ENCODE data around the gene AGL.

DNA sequence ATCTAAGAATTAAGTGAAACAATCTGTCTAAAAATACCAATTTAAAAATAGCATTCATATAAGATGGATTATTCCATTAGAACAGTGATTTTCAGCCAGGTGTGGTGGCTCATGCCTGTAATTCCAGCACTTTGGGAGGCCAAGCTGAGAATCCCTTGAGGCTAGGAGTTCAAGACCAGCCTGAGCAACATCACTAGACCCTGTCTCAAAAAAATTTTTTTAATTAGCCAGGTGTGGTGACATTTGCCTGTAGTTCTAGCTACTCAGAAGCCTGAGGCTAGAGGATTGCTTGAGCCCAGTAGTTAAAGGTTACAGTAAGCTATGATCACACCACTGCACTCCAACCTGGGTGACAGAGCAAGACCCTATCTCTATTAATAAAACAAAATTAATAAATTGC is 84.6 kb downstream of the AGL start:
- TF ChIP-seq, protein P1, sequence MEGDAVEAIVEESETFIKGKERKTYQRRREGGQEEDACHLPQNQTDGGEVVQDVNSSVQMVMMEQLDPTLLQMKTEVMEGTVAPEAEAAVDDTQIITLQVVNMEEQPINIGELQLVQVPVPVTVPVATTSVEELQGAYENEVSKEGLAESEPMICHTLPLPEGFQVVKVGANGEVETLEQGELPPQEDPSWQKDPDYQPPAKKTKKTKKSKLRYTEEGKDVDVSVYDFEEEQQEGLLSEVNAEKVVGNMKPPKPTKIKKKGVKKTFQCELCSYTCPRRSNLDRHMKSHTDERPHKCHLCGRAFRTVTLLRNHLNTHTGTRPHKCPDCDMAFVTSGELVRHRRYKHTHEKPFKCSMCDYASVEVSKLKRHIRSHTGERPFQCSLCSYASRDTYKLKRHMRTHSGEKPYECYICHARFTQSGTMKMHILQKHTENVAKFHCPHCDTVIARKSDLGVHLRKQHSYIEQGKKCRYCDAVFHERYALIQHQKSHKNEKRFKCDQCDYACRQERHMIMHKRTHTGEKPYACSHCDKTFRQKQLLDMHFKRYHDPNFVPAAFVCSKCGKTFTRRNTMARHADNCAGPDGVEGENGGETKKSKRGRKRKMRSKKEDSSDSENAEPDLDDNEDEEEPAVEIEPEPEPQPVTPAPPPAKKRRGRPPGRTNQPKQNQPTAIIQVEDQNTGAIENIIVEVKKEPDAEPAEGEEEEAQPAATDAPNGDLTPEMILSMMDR (IDR thresholded peaks at IDR 0.05): no peak
- no peak for TF ChIP-seq POLR2A (IDR thresholded peaks at IDR 0.05)

Measured in testis (tissue), 2 donors.